Epithelial cell of proximal tubule (primary cell): ENCODE measurements around the gene PLAC1. TPM values are rescaled to one million over a fixed set of nuclear protein-coding genes. Genes with fewer than 3 reads are reported as not detected.

Experiments
- DNase-seq: peaks from one replicate; pipeline ENCODE4 v3.0.0-alpha.2; 2011; ENCODE audit warnings: low read depth
- H3K4me3 ChIP-seq: 2 replicates; pipeline ENCODE4 v1.5.1; 2011; ENCODE audit warnings: low read depth, mild to moderate bottlenecking, low read length
- total RNA-seq: library from RNA; depleted of rRNA; stranded (reverse); fragments of >200 nt; gene quantifications from 2 replicates; pipeline ENCODE4 v1.2.3, GENCODE V29; 2015
- TF ChIP-seq, protein P1 (sequence below): conservative IDR thresholded peaks from 2 replicates; pipeline ENCODE4 v1.5.1; 2012; ENCODE audit warnings: low read depth, mild to moderate bottlenecking, low read length

Gene PLAC1
- total RNA-seq, 1 donor from 2014 or later: not detected

GRCh38 chrX:134672101-134672500 is 13.8 kb upstream of the PLAC1 start:
- TF ChIP-seq, protein P1, sequence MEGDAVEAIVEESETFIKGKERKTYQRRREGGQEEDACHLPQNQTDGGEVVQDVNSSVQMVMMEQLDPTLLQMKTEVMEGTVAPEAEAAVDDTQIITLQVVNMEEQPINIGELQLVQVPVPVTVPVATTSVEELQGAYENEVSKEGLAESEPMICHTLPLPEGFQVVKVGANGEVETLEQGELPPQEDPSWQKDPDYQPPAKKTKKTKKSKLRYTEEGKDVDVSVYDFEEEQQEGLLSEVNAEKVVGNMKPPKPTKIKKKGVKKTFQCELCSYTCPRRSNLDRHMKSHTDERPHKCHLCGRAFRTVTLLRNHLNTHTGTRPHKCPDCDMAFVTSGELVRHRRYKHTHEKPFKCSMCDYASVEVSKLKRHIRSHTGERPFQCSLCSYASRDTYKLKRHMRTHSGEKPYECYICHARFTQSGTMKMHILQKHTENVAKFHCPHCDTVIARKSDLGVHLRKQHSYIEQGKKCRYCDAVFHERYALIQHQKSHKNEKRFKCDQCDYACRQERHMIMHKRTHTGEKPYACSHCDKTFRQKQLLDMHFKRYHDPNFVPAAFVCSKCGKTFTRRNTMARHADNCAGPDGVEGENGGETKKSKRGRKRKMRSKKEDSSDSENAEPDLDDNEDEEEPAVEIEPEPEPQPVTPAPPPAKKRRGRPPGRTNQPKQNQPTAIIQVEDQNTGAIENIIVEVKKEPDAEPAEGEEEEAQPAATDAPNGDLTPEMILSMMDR: no peak
- no peak overlapping the region for H3K4me3 ChIP-seq
- DNase-seq: no peak

- DNase-seq: no peak
- H3K4me3 ChIP-seq: no peak overlapping the region
- TF ChIP-seq, protein P1: no peak
Measured at GRCh38 chrX:134671294-134671693, 13.0 kb upstream of the PLAC1 start.

DNA sequence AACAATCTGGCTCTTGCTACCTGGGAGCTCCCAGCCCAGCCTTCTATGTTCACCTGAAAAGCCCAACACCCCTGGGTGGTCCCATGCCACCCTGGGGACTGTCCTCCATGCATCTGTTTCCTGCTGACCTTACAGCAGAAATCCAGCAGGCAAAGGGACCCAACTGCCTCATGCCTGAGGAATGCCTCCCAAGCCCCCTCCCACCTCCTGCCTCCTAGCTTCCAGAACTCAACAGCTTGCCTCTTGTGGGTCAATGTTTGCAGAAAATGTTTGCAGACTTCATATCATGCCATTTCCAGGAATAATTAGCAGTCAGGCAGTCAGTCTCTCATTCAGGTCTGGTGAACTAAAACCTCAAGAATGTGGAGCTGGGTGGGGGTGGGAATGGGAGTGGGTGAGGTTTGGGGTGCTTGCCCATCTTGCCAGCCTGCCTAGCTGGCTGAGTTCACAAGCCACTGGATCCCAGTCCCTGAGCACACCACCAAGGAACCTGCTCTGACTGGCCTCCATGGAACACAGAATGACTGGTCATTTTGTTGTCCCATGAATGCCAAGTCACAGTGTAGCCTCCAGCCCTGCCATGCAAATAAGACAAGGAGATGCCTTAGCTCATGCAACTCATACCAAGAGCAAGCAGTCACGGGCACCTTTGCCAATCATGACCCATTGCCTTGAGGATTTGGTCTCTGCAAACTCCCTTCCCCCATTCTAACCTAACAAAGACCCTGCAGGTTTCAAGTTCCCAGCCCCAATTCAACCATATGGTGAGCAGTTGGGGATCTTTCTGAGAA is 12.1 kb upstream of the PLAC1 start:
- H3K4me3 ChIP-seq: no peak overlapping the region
- peak; percentile 41 for DNase-seq
- TF ChIP-seq, protein P1: no peak

GRCh38 chrX:134669378-134670098 is 11.3 kb upstream of the PLAC1 start:
- H3K4me3 ChIP-seq: no peak overlapping the region
- DNase-seq: no peak
- TF ChIP-seq, protein P1: no peak

DNA sequence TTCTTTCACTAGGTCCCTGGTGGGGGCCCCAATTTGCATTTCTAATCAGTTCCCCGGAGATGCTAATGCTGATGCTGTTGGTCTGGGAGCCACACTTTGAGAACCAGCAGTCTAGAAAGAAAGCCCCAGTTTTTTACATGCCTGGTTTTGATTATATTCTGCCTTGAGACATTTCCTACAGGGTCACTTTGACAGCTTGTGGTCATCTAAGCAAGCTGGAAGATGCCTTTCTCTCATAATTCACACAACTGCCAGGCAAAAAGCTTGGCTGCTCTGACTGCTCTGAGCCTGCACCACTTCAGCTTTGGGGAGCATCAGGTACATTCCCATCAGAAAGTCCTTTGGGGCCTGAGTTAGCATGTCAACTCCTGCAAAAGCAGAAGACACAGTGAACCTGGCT is 5.9 kb upstream of the PLAC1 start:
- no peak for DNase-seq
- no peak overlapping the region for H3K4me3 ChIP-seq
- TF ChIP-seq, protein P1: no peak

GRCh38 chrX:134661295-134661694 is 3.0 kb upstream of the PLAC1 start:
- TF ChIP-seq, protein P1: no peak
- no peak overlapping the region for H3K4me3 ChIP-seq
- DNase-seq: no peak
